ENCODE measurements around the gene EFCAB5. TPM values are rescaled to one million over a fixed set of nuclear protein-coding genes. Genes with fewer than 3 reads are reported as not detected.
"Not testable (repeated sequence)": the region's sequence is repeated elsewhere in the genome, so short reads cannot be mapped to it uniquely, and the experiment has no call there.

EFCAB5 gene
- polyA plus RNA-seq, 1 of the 3 experiments (the other 2 are of a cell fraction) = 0.05 TPM

GRCh38 chr17:29954405-29954804 is 13.0 kb downstream of the EFCAB5 start (continued):
- TF ChIP-seq, protein P1, sequence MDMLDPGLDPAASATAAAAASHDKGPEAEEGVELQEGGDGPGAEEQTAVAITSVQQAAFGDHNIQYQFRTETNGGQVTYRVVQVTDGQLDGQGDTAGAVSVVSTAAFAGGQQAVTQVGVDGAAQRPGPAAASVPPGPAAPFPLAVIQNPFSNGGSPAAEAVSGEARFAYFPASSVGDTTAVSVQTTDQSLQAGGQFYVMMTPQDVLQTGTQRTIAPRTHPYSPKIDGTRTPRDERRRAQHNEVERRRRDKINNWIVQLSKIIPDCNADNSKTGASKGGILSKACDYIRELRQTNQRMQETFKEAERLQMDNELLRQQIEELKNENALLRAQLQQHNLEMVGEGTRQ (IDR thresholded peaks at IDR 0.05; ENCODE audit: borderline replicate concordance, low read depth, low read length) = no peak
- TF ChIP-seq TCF12 (IDR thresholded peaks at IDR 0.05) = no peak

- H2AFZ ChIP-seq (ENCODE audit: low read depth) = no peak overlapping the region
- no peak for DNase-seq
- POLR2A ChIA-PET = no interaction called here
- H3K4me3 ChIP-seq (ENCODE audit: low read depth in 2 of 2, low read length in 1 of 2) = no peak overlapping the region
- H3K9me3 ChIP-seq = no peaks in the 10 kb centered on the region; the same call in 1 of the 2 replicates
- CTCF ChIA-PET = interaction anchor here (0.6 to 1.1 kb wide), 5 partner anchors 9 to 137 kb away, joined by 3 to 6 read pairs (median 3); no protein-coding TSS in a partner anchor
- no peaks in the 10 kb centered on the region for H4K20me1 ChIP-seq (ENCODE audit: insufficient read depth)
- TF ChIP-seq MAX (IDR thresholded peaks at IDR 0.05; ENCODE audit: low read depth) (no peak), FOXM1 (IDR thresholded peaks at IDR 0.05; ENCODE audit: low read depth) (no peak), RAD21 (IDR thresholded peaks at IDR 0.05; ENCODE audit: low read length) (no peak), NFIC (IDR thresholded peaks at IDR 0.05; ENCODE audit: borderline replicate concordance) (no peak), SMC3 (IDR thresholded peaks at IDR 0.05; ENCODE audit: low read depth, low read length) (no peak)
- no peaks in the 10 kb centered on the region for H3F3A ChIP-seq (replicated peaks; ENCODE audit: insufficient read depth)
- H3K9me2 ChIP-seq = no peaks in the 10 kb centered on the region
- H3K4me2 ChIP-seq = no peak overlapping the region
- no peaks in the 10 kb centered on the region for H3K4me1 ChIP-seq (ENCODE audit: control insufficient read depth in 1 of 2, insufficient read depth in 2 of 2, low read depth in 1 of 2, low read length in 1 of 2)
- H3K36me3 ChIP-seq (replicated peaks in 1 of 2; ENCODE audit: control insufficient read depth in 1 of 2, insufficient read depth in 2 of 2, low read length in 1 of 2) = no peaks in the 10 kb centered on the region
- H3K9ac ChIP-seq = no peak overlapping the region
- H3K27me3 ChIP-seq (ENCODE audit: insufficient read depth) = no peaks in the 10 kb centered on the region
- no peaks in the 10 kb centered on the region for H3K79me2 ChIP-seq (ENCODE audit: insufficient read depth)
- H3K27ac ChIP-seq (ENCODE audit: low read depth in 2 of 2, low read length in 1 of 2) = no peak overlapping the region
These were observed 14.8 kb downstream of the EFCAB5 start for GRCh38 chr17:29956225-29956624.

GRCh38 chr17:29957488-29957887 is 16.1 kb downstream of the EFCAB5 start:
- H3K79me2 ChIP-seq (ENCODE audit: insufficient read depth); POLR2A ChIA-PET; H3F3A ChIP-seq (replicated peaks; ENCODE audit: insufficient read depth); H3K4me3 ChIP-seq (ENCODE audit: low read depth in 2 of 2, low read length in 1 of 2); H3K9ac ChIP-seq; H3K9me2 ChIP-seq; H3K27me3 ChIP-seq (ENCODE audit: insufficient read depth); DNase-seq; H3K4me1 ChIP-seq (ENCODE audit: control insufficient read depth in 1 of 2, insufficient read depth in 2 of 2, low read depth in 1 of 2, low read length in 1 of 2); H3K36me3 ChIP-seq (replicated peaks in 1 of 2; ENCODE audit: control insufficient read depth in 1 of 2, insufficient read depth in 2 of 2, low read length in 1 of 2); H3K27ac ChIP-seq (ENCODE audit: low read depth in 2 of 2, low read length in 1 of 2); H3K9me3 ChIP-seq; H3K4me2 ChIP-seq; H2AFZ ChIP-seq (ENCODE audit: low read depth); H4K20me1 ChIP-seq (ENCODE audit: insufficient read depth): not testable (repeated sequence)
- WGBS (ENCODE audit: low lambda C conversion rate) = 95% methylated on average over 1 of the region's 1 CpG
- CTCF ChIA-PET = interaction anchor here (0.9 kb wide), 1 partner anchor 17 kb away, joined by 3 read pairs; no protein-coding TSS in a partner anchor

DNA sequence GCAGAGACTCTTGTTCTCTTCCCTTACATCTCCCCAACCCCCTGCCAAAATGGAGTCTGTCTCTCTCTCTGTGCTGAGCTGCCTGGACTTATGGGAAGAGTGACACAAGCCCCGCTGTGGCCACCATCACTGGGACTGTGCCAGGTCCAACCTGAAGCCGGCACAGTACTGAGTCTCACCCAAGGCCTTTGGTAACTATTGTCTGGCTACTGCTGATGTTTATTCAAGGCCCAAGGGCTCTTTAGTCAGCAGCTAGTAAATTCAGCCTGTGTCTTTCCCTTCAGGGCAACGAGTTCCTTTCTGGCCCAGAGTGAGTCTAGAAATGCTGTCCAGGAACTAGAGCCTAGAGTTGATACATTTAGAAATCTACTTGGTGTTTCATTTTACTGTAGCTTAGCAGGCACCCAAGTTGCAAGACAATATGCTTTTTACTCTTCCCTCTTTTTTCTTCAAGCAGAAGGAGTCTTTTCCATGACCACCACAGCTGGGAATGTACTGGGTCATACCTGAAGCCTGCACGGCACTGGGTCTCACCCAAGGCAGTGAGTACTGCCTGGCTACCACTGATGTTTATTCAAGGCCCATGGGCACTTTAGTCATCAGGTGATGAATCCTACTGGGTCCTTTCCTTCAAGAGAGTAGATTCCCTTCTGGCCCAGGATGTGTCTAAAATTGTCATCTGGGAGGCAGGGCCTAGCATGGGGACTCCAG is 17.7 kb downstream of the EFCAB5 start:
- Histone ChIP-seq H3K4me3 (ENCODE audit: low read depth in 2 of 2, low read length in 1 of 2) (no peak overlapping the region), H3K9me3 (no peaks in the 10 kb centered on the region; the same call in 1 of the 2 replicates), H3K9me2 (no peaks in the 10 kb centered on the region), H3K27me3 (ENCODE audit: insufficient read depth) (no peaks in the 10 kb centered on the region), H3K4me1 (ENCODE audit: control insufficient read depth in 1 of 2, insufficient read depth in 2 of 2, low read depth in 1 of 2, low read length in 1 of 2) (no peaks in the 10 kb centered on the region), H4K20me1 (ENCODE audit: insufficient read depth) (no peaks in the 10 kb centered on the region), H3K36me3 (replicated peaks in 1 of 2; ENCODE audit: control insufficient read depth in 1 of 2, insufficient read depth in 2 of 2, low read length in 1 of 2) (no peaks in the 10 kb centered on the region), H2AFZ (ENCODE audit: low read depth) (no peak overlapping the region), H3K79me2 (ENCODE audit: insufficient read depth) (no peaks in the 10 kb centered on the region), H3K9ac (no peak overlapping the region), H3F3A (replicated peaks; ENCODE audit: insufficient read depth) (no peaks in the 10 kb centered on the region), H3K27ac (ENCODE audit: low read depth in 2 of 2, low read length in 1 of 2) (no peak overlapping the region), H3K4me2 (no peak overlapping the region)
- POLR2A ChIA-PET = no interaction called here
- WGBS (ENCODE audit: low lambda C conversion rate) = 44% methylated on average over 4 of the region's 4 CpGs
- CTCF ChIA-PET = interaction anchor here (0.8 to 1.1 kb wide), 3 partner anchors 28 to 128 kb away, joined by 3 to 6 read pairs (median 3); no protein-coding TSS in a partner anchor
- no peak for DNase-seq
- TF ChIP-seq MXI1 (IDR thresholded peaks at IDR 0.05; ENCODE audit: low read depth, low read length) = no peak
- no peak for TF ChIP-seq YY1 (IDR thresholded peaks at IDR 0.05; ENCODE audit: low read depth)
- no peak for TF ChIP-seq TCF12 (IDR thresholded peaks at IDR 0.05)
- TF ChIP-seq, protein P2, sequence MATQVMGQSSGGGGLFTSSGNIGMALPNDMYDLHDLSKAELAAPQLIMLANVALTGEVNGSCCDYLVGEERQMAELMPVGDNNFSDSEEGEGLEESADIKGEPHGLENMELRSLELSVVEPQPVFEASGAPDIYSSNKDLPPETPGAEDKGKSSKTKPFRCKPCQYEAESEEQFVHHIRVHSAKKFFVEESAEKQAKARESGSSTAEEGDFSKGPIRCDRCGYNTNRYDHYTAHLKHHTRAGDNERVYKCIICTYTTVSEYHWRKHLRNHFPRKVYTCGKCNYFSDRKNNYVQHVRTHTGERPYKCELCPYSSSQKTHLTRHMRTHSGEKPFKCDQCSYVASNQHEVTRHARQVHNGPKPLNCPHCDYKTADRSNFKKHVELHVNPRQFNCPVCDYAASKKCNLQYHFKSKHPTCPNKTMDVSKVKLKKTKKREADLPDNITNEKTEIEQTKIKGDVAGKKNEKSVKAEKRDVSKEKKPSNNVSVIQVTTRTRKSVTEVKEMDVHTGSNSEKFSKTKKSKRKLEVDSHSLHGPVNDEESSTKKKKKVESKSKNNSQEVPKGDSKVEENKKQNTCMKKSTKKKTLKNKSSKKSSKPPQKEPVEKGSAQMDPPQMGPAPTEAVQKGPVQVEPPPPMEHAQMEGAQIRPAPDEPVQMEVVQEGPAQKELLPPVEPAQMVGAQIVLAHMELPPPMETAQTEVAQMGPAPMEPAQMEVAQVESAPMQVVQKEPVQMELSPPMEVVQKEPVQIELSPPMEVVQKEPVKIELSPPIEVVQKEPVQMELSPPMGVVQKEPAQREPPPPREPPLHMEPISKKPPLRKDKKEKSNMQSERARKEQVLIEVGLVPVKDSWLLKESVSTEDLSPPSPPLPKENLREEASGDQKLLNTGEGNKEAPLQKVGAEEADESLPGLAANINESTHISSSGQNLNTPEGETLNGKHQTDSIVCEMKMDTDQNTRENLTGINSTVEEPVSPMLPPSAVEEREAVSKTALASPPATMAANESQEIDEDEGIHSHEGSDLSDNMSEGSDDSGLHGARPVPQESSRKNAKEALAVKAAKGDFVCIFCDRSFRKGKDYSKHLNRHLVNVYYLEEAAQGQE (IDR thresholded peaks at IDR 0.05; ENCODE audit: low read depth, low read length) = no peak
- no peak for TF ChIP-seq FOXM1 (IDR thresholded peaks at IDR 0.05; ENCODE audit: low read depth)
- no peak for TF ChIP-seq NFIC (IDR thresholded peaks at IDR 0.05; ENCODE audit: borderline replicate concordance)
